ENCODE measurements around the gene GPR101. TPM values are rescaled to one million over a fixed set of nuclear protein-coding genes. Genes with fewer than 3 reads are reported as not detected.

GPR101 gene
- polyA plus RNA-seq, 1 donor (not counting 4 experiments of a cell fraction or from before 2014, with no cell fraction given): not detected

DNA sequence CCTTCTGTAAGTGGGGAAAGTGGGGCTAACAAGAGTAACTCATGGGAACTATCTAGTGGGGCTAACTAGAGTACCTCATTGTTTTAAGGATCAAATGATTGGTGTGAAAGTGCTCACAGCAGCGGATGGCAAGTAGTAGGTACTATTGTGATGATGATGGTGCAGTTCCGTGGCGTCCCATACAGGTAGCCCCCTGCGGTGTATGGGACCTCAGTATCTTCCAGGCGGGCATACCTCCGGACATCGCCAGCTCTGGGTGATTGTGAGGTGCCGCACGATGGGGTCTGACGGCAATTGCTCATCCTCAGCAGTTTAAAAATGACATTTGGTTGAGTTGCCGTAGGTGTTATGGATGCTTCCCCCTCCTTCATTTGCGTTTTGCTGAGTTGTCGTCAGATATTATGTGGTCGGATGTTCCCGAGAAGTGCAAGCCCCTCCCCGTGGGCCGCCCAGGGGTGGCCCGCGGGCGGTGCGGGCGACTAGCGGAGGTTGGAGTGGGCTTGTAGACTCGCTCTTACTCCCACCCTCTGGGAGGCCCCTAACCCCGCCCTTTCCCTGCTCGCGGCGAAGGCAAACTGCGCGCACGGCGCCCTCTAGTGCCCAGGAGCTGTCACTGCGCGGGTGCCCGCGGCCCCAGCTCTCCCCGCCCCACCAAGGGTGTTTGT is 18.3 kb upstream of the GPR101 start:
- FAIRE-seq (no peak), DNase-seq (ENCODE audit: low read depth, low spot score) (no peak)
- no peaks in the 10 kb centered on the region for H3K4me1 ChIP-seq (ENCODE audit: control insufficient read depth, extremely low read depth, insufficient read depth, low read length)
- H3K36me3 ChIP-seq (ENCODE audit: control insufficient read depth in 2 of 2, extremely low read depth in 1 of 2, insufficient read depth in 2 of 2, low read length in 2 of 2): no peaks in the 10 kb centered on the region
- no peaks in the 10 kb centered on the region for H3K9me1 ChIP-seq (ENCODE audit: control insufficient read depth, extremely low read depth, insufficient read depth, low read length)
- no peaks in the 10 kb centered on the region for H4K20me1 ChIP-seq (ENCODE audit: control insufficient read depth, extremely low read depth, insufficient read depth, low read length)
- TF ChIP-seq, protein P1, sequence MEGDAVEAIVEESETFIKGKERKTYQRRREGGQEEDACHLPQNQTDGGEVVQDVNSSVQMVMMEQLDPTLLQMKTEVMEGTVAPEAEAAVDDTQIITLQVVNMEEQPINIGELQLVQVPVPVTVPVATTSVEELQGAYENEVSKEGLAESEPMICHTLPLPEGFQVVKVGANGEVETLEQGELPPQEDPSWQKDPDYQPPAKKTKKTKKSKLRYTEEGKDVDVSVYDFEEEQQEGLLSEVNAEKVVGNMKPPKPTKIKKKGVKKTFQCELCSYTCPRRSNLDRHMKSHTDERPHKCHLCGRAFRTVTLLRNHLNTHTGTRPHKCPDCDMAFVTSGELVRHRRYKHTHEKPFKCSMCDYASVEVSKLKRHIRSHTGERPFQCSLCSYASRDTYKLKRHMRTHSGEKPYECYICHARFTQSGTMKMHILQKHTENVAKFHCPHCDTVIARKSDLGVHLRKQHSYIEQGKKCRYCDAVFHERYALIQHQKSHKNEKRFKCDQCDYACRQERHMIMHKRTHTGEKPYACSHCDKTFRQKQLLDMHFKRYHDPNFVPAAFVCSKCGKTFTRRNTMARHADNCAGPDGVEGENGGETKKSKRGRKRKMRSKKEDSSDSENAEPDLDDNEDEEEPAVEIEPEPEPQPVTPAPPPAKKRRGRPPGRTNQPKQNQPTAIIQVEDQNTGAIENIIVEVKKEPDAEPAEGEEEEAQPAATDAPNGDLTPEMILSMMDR (optimal IDR thresholded peaks at IDR 0.05 in 1 of 3, IDR thresholded peaks at IDR 0.05 in 1 of 3, conservative IDR thresholded peaks at IDR 0.05 in 1 of 3; ENCODE audit: extremely low read depth in 1 of 3, insufficient read depth in 2 of 3, low read length in 3 of 3): peak; percentile 51 to 90 (median 83)
- TF ChIP-seq EZH2 (IDR thresholded peaks at IDR 0.05; ENCODE audit: low read length): no peak
- dilution Hi-C loops (cut with MboI; ENCODE audit: extremely low pct_ligation_motif_present, low sequenced_read_pairs): no loop called here
- no peak overlapping the region for H3K27ac ChIP-seq (ENCODE audit: control insufficient read depth, insufficient read depth, low read length)
- H3K4me3 ChIP-seq (ENCODE audit: control insufficient read depth in 2 of 3, extremely low read depth in 1 of 3, insufficient read depth in 2 of 3, low read depth in 1 of 3, low read length in 3 of 3): peak overlapping the region; percentile 24 to 56 (median 50)
- peak overlapping the region; percentile 69 for H3K4me2 ChIP-seq (ENCODE audit: control insufficient read depth, extremely low read depth, insufficient read depth, low read depth, low read length)
- H3K79me2 ChIP-seq (ENCODE audit: control insufficient read depth, insufficient read depth, low read length): no peaks in the 10 kb centered on the region
- H3K27me3 ChIP-seq (ENCODE audit: control insufficient read depth, extremely low read depth, insufficient read depth, low read length): peaks cover 14% of the 10 kb centered on the region
- H3K9ac ChIP-seq (ENCODE audit: control insufficient read depth, extremely low read depth, insufficient read depth, low read length): no peak overlapping the region
- H2AFZ ChIP-seq (ENCODE audit: control insufficient read depth, low read length): peak overlapping the region; percentile 32
- no peaks in the 10 kb centered on the region for H3K9me3 ChIP-seq (ENCODE audit: control insufficient read depth, low read depth, low read length)

DNA sequence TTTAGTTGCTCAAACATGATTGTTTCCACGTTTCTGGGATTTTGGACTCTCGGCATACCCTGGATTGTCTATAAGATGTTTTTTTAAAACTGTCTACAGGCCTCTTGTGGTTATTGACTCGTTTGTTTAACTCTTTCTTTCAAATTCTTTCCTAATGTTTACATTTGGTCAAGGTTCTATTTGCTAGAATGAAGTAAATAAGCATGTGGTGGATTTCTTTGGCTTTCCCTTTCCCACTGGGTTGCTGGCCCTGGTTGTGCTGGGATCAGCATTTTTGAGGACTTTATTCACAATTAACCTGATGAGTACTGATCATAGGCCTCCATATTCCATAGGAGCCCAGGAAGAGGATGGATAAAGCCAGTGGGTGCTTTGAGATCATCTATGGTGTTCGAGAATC is 11.1 kb upstream of the GPR101 start:
- TF ChIP-seq, protein P1 (optimal IDR thresholded peaks at IDR 0.05 in 1 of 3, IDR thresholded peaks at IDR 0.05 in 1 of 3, conservative IDR thresholded peaks at IDR 0.05 in 1 of 3; ENCODE audit: extremely low read depth in 1 of 3, insufficient read depth in 2 of 3, low read length in 3 of 3): no peak
- TF ChIP-seq EZH2 (IDR thresholded peaks at IDR 0.05; ENCODE audit: low read length): no peak
- Histone ChIP-seq H3K27me3 (ENCODE audit: control insufficient read depth, extremely low read depth, insufficient read depth, low read length) (no peaks in the 10 kb centered on the region), H2AFZ (ENCODE audit: control insufficient read depth, low read length) (no peak overlapping the region), H3K36me3 (ENCODE audit: control insufficient read depth in 2 of 2, extremely low read depth in 1 of 2, insufficient read depth in 2 of 2, low read length in 2 of 2) (no peaks in the 10 kb centered on the region), H4K20me1 (ENCODE audit: control insufficient read depth, extremely low read depth, insufficient read depth, low read length) (no peaks in the 10 kb centered on the region), H3K9ac (ENCODE audit: control insufficient read depth, extremely low read depth, insufficient read depth, low read length) (no peak overlapping the region), H3K4me1 (ENCODE audit: control insufficient read depth, extremely low read depth, insufficient read depth, low read length) (no peaks in the 10 kb centered on the region), H3K27ac (ENCODE audit: control insufficient read depth, insufficient read depth, low read length) (no peak overlapping the region), H3K9me1 (ENCODE audit: control insufficient read depth, extremely low read depth, insufficient read depth, low read length) (no peaks in the 10 kb centered on the region), H3K4me3 (ENCODE audit: control insufficient read depth in 2 of 3, extremely low read depth in 1 of 3, insufficient read depth in 2 of 3, low read depth in 1 of 3, low read length in 3 of 3) (no peak overlapping the region), H3K9me3 (ENCODE audit: control insufficient read depth, low read depth, low read length) (no peaks in the 10 kb centered on the region), H3K4me2 (ENCODE audit: control insufficient read depth, extremely low read depth, insufficient read depth, low read depth, low read length) (no peak overlapping the region), H3K79me2 (ENCODE audit: control insufficient read depth, insufficient read depth, low read length) (no peaks in the 10 kb centered on the region)
- FAIRE-seq (no peak), DNase-seq (ENCODE audit: low read depth, low spot score) (no peak)
- dilution Hi-C loops (cut with MboI; ENCODE audit: extremely low pct_ligation_motif_present, low sequenced_read_pairs): no loop called here
